Measurements from ENCODE around the gene KHDC3L.
"Not testable (repeated sequence)": the region's sequence is repeated elsewhere in the genome, so short reads cannot be mapped to it uniquely, and the experiment has no call there.

- TF ChIP-seq CTCF, POLR2A (IDR thresholded peaks at IDR 0.05): not testable (repeated sequence)
These were observed 29.7 kb downstream of the KHDC3L start for GRCh38 chr6:73392188-73392587.

Measured in lower leg skin (tissue), 3 donors.